ENCODE measurements around the gene CYTL1. TPM values are rescaled to one million over a fixed set of nuclear protein-coding genes. Genes with fewer than 3 reads are reported as not detected.

The CYTL1 gene
- polyA plus RNA-seq, 1 experiment: not detected

DNA sequence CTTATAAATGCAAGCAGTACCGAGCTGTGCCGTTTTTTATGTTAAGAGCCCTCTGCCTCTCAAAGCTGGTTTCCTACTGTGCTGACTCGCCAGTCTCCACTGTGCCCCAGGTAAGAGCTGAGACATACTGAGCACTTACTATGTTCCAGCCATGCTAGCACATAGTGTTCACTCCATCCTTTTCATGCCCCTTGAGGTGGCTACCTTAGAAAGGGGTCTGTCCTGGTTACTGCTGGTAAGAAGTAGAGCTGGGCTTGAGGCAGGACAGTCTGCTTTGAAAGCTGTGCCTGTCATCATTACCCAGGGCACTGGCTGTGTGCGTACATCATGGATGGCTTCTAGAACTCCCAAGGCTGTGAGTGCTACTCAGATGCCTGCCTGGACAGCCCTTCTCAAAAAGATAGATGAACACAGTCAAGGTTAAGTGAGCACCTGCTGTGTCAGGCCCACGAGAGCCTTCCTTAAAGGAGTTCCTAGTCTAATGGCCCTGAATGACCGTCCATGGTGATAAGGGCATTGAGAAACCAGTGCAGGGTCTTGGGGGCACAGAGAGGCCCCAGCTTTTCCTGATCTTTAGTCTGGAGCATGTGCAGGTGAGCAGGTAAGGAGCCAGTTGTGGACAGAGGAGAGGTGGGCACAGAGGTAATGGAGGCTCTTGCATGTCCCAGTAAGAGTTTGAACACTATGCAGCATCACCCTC, 33.6 kb upstream of the CYTL1 start:
- no peaks in the 10 kb centered on the region for H3K36me3 ChIP-seq (ENCODE audit: control insufficient read depth, insufficient read depth, low read length)
- ChIA-PET CTCF (interaction anchor here (0.7 to 3.9 kb wide), 4 partner anchors 11 to 406 kb away, joined by 3 to 38 read pairs (median 3); no protein-coding TSS in a partner anchor), POLR2A (no interaction called here)
- no peak overlapping the region for H3K4me3 ChIP-seq (ENCODE audit: low read depth, low read length)
- TF ChIP-seq, protein P1, sequence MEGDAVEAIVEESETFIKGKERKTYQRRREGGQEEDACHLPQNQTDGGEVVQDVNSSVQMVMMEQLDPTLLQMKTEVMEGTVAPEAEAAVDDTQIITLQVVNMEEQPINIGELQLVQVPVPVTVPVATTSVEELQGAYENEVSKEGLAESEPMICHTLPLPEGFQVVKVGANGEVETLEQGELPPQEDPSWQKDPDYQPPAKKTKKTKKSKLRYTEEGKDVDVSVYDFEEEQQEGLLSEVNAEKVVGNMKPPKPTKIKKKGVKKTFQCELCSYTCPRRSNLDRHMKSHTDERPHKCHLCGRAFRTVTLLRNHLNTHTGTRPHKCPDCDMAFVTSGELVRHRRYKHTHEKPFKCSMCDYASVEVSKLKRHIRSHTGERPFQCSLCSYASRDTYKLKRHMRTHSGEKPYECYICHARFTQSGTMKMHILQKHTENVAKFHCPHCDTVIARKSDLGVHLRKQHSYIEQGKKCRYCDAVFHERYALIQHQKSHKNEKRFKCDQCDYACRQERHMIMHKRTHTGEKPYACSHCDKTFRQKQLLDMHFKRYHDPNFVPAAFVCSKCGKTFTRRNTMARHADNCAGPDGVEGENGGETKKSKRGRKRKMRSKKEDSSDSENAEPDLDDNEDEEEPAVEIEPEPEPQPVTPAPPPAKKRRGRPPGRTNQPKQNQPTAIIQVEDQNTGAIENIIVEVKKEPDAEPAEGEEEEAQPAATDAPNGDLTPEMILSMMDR (IDR thresholded peaks at IDR 0.05; ENCODE audit: insufficient read depth, low read depth, low read length): no peak
- DNase-seq (ENCODE audit: low read depth): no peak
- no peaks in the 10 kb centered on the region for H3K27me3 ChIP-seq (ENCODE audit: control insufficient read depth, insufficient read depth, low read length)

DNA sequence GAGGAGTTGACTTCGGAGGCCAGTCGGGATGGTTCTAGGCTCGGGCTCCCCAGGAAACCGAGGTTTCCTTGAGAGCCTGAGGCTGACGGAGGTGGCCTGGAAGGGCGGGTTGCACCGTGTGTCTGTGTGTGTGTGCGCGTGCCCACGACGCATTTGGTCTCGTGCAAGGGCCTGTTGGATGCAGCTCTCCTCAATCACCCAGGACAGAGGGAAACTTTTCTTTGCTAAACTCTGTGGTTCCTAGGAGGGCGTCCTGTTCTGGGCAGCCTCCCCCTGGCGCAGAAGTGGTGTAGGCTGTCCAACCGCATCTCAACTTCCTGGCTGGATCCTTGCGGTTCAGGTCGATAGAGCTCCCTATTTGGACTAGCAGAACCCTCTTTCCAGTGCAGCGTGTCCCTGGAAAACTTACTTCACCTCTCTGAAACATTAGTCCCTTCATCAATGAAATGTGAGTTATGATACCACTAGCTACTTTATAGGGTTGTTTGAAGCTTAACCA, 33.0 kb upstream of the CYTL1 start:
- no peaks in the 10 kb centered on the region; the same call in 1 of the 2 replicates for H3K27me3 ChIP-seq (ENCODE audit: control insufficient read depth, insufficient read depth, low read length)
- CTCF ChIA-PET: interaction anchor here (0.7 to 3.9 kb wide), 4 partner anchors 12 to 407 kb away, joined by 3 to 38 read pairs (median 4); no protein-coding TSS in a partner anchor
- H3K4me3 ChIP-seq (ENCODE audit: low read depth, low read length): peak overlapping the region; percentile 55
- no peaks in the 10 kb centered on the region for H3K36me3 ChIP-seq (ENCODE audit: control insufficient read depth, insufficient read depth, low read length)
- POLR2A ChIA-PET: no interaction called here
- no peak for DNase-seq (ENCODE audit: low read depth)
- TF ChIP-seq, protein P1 (IDR thresholded peaks at IDR 0.05; ENCODE audit: insufficient read depth, low read depth, low read length): no peak

DNA sequence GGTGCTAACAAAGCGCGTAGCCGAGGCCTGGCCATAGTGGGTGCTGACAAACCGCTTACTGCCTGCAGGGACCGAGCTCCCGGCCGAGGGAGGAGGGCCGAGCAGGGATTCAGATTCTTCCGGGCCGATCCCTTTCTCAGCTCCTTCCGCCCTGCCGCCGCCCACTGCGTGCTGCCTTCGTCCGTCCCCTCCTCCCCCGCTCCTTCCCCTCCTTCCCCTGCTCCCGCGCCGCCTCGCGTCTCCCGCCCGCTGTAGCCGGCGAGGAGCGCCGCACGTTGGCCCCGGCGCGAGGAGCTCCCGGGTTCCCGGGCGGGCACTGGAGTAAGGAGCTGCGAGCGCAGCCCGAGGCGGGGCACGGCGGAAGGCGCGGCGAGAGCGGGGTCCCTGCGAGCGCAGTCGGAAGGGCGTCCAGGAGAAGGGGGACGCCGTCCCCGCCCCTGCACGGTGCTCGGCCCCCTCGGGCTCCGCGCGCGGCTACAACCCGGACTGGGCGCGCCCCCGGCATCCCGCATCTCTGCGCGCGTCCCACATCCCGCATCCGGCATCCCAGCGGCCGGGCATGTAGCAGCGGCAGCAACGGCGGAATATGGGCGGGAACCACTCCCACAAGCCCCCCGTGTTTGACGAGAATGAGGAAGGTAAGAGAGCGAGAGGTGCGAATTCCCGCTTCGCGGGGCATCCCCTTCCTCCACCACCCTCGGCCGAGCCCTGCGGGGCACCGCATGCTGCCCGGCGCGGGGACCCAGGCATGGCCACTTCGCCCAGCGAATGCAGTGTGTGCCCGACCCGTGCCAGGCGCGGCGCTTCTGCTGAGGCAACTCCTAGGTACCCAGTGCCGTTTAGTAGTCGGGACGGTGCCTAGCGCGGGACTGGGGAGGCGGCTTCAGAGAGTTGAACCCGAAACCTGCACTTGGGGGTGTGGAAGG, 32.3 kb upstream of the CYTL1 start, which contains the start of gene STK32B:
STK32B (plus strand) TSS at position 203 of the 926 bp plus-strand sequence.
- ChIA-PET POLR2A (no interaction called here), CTCF (interaction anchor here (0.6 to 3.9 kb wide), 17 partner anchors 12 to 739 kb away, joined by 3 to 38 read pairs (median 4); no protein-coding TSS in a partner anchor)
- Histone ChIP-seq H3K4me3 (ENCODE audit: low read depth, low read length) (peak within 1 kb of the TSS; percentile 55), H3K36me3 (ENCODE audit: control insufficient read depth, insufficient read depth, low read length) (no peaks in the 10 kb centered on the region), H3K27me3 (ENCODE audit: control insufficient read depth, insufficient read depth, low read length) (no peaks in the 10 kb centered on the region; the same call in 1 of the 2 replicates)
- DNase-seq (ENCODE audit: low read depth): no peak
- TF ChIP-seq, protein P1 (IDR thresholded peaks at IDR 0.05; ENCODE audit: insufficient read depth, low read depth, low read length): peak; percentile 33

DNA sequence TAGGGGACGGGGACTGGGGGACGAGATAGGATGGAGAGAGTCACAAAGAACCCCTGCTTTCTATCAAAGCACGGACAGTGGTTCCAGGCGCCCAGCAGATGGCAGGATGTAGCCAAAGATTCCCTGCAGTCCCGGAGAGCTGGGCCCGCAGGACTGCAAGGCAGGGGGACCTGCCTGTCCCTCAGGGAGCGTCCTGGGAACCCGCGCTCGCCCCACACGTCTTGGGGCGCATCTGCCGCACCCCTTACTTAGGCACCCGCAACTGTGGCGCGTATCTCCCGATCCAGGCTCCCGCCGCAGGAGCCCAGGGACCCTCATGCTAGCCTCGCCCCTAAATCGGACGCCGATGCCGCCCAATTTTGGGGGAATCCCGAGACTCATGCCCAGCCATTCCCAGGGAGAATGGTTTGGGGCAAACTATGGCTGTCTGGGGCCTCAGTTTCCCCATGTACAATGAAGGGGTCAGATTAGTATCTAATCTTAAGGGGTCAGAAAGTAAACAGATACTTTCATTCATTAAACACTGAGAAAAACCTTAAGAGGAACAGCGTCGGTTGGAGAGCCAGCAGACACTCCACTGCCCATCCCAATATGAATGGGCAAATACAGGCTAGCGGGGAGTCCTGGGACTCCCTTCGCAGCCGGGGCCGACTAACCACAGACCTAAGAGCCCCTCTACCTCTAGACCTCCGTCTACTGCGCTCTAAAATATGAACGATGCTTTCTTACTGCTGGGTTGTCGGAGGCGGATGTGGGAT, 31.4 kb upstream of the CYTL1 start:
- no peaks in the 10 kb centered on the region for H3K36me3 ChIP-seq (ENCODE audit: control insufficient read depth, insufficient read depth, low read length)
- no peak for DNase-seq (ENCODE audit: low read depth)
- peak overlapping the region; percentile 55 for H3K4me3 ChIP-seq (ENCODE audit: low read depth, low read length)
- H3K27me3 ChIP-seq (ENCODE audit: control insufficient read depth, insufficient read depth, low read length): no peaks in the 10 kb centered on the region; the same call in 1 of the 2 replicates
- ChIA-PET CTCF (interaction anchor here (0.6 to 3.9 kb wide), 22 partner anchors 10 to 755 kb away, joined by 3 to 38 read pairs (median 4); no protein-coding TSS in a partner anchor), POLR2A (no interaction called here)
- TF ChIP-seq, protein P1 (IDR thresholded peaks at IDR 0.05; ENCODE audit: insufficient read depth, low read depth, low read length): peak; percentile 83
